ENCODE results near the gene LRCH4.
A peak's percentile ranks its signal among the peaks of the same experiment; 100 is the strongest.

Gene LRCH4

DNA sequence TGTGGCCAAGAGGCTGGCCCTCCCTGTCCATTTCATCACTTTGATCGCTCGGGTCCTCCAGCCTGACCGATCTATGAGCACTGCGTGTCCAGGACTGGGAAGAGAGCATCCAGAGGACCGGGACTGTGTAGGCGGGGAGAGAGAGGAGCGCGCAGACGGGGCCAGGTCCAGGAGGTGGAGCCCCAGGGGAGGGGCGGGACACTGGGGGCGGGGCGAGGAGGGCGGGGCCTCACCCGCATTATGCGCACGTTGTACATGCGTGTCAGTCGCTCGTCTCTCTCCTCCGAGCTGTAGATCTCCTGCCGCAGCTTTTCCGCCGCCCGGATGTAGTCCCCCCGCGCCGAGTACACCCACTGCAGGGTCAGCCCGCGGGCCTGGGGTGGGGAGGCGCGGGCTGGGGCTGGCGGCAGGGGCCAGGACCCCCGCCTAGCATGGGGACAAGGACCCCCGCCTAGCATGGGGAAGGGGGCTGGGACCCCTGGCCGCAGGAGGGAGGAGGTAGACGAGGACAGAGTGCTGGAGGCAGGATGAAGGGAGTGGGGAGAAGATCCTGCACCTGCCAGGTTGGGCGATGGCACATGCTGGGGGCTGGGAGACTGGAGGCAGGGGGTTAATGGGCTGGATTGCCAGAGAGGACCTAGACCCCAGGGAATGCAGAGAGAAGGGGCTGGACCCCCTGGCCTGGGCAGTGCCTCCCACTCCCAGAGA lies 40.8 kb upstream of the LRCH4 start:
- H3K79me1 ChIP-seq (ENCODE audit: low read length) = no peaks in the 10 kb centered on the region
- H3K27me3 ChIP-seq (ENCODE audit: insufficient read depth, low read length, poor library complexity) = no peaks in the 10 kb centered on the region
- no peak overlapping the region for H2AK5ac ChIP-seq (ENCODE audit: low read length)
- WGBS (ENCODE audit: extremely low coverage, insufficient coverage, low lambda C conversion rate) = no CpG with 5 or more reads among the region's 37 CpGs
- H4K8ac ChIP-seq (ENCODE audit: low read depth, low read length) = no peak overlapping the region
- no peak overlapping the region for H4K5ac ChIP-seq (ENCODE audit: low read length)
- peak; percentile 81 for DNase-seq
- peak overlapping the region; percentile 57 for H3K56ac ChIP-seq (ENCODE audit: low read length)
- H3K4me3 ChIP-seq (ENCODE audit: low read length) = no peak overlapping the region
- no peaks in the 10 kb centered on the region for H3K36me3 ChIP-seq (ENCODE audit: control insufficient read depth, insufficient read depth, low read length)
- no peaks in the 10 kb centered on the region for H3K79me2 ChIP-seq (ENCODE audit: control insufficient read depth, insufficient read depth, low read length)
- no peak overlapping the region for H2BK120ac ChIP-seq (ENCODE audit: low read depth, low read length)
- H3K18ac ChIP-seq (ENCODE audit: low read length) = no peak overlapping the region
- no peak overlapping the region for H2BK5ac ChIP-seq (ENCODE audit: low read length)
- H3K9ac ChIP-seq (ENCODE audit: low read length) = peak overlapping the region; percentile 41
- no peak overlapping the region for H3K23ac ChIP-seq (ENCODE audit: low read length)
- H3K4ac ChIP-seq (ENCODE audit: low read depth, low read length) = no peak overlapping the region
- H3K4me2 ChIP-seq (ENCODE audit: low read length) = peak overlapping the region; percentile 44
- no peaks in the 10 kb centered on the region for H3K4me1 ChIP-seq (ENCODE audit: control insufficient read depth, low read depth, low read length)
- no peak overlapping the region for H3K27ac ChIP-seq (ENCODE audit: low read depth, low read length)
- no peak overlapping the region for H2BK15ac ChIP-seq (replicated peaks; ENCODE audit: low read depth)

DNA sequence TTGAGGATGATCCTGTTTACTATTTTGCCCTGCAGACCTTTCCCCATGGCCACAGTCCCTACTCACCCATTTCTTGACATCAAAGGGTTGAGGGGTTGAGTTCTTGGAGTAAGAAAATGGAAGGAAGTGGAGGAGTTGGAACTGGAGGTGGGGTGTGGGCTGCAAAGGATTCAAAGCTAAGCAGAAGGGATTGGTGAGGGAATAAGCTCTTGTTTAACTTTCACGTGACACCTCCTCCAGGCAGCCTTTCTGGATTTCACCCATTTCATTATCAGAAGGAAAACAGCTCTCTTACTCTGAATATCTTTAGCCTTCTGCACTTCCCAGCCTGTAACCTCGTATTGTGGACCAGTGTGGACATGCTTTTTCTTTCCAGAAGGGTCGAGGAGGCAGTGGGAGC lies 40.1 kb upstream of the LRCH4 start:
- H3K23ac ChIP-seq (ENCODE audit: low read length) = no peak overlapping the region
- DNase-seq = no peak
- H2BK120ac ChIP-seq (ENCODE audit: low read depth, low read length) = no peak overlapping the region
- H3K4me3 ChIP-seq (ENCODE audit: low read length) = no peak overlapping the region
- H3K79me2 ChIP-seq (ENCODE audit: control insufficient read depth, insufficient read depth, low read length) = no peaks in the 10 kb centered on the region
- H3K4me2 ChIP-seq (ENCODE audit: low read length) = no peak overlapping the region
- no peak overlapping the region for H4K5ac ChIP-seq (ENCODE audit: low read length)
- no peak overlapping the region for H2BK5ac ChIP-seq (ENCODE audit: low read length)
- H2AK5ac ChIP-seq (ENCODE audit: low read length) = no peak overlapping the region
- H3K27me3 ChIP-seq (ENCODE audit: insufficient read depth, low read length, poor library complexity) = no peaks in the 10 kb centered on the region
- H3K4ac ChIP-seq (ENCODE audit: low read depth, low read length) = no peak overlapping the region
- no peaks in the 10 kb centered on the region for H3K4me1 ChIP-seq (ENCODE audit: control insufficient read depth, low read depth, low read length)
- no peak overlapping the region for H3K27ac ChIP-seq (ENCODE audit: low read depth, low read length)
- no peak overlapping the region for H4K8ac ChIP-seq (ENCODE audit: low read depth, low read length)
- no peak overlapping the region for H2BK15ac ChIP-seq (replicated peaks; ENCODE audit: low read depth)
- no peak overlapping the region for H3K9ac ChIP-seq (ENCODE audit: low read length)
- WGBS (ENCODE audit: extremely low coverage, insufficient coverage, low lambda C conversion rate) = no CpG with 5 or more reads among the region's 3 CpGs
- H3K18ac ChIP-seq (ENCODE audit: low read length) = no peak overlapping the region
- H3K36me3 ChIP-seq (ENCODE audit: control insufficient read depth, insufficient read depth, low read length) = no peaks in the 10 kb centered on the region
- H3K79me1 ChIP-seq (ENCODE audit: low read length) = no peaks in the 10 kb centered on the region
- H3K56ac ChIP-seq (ENCODE audit: low read length) = no peak overlapping the region

DNA sequence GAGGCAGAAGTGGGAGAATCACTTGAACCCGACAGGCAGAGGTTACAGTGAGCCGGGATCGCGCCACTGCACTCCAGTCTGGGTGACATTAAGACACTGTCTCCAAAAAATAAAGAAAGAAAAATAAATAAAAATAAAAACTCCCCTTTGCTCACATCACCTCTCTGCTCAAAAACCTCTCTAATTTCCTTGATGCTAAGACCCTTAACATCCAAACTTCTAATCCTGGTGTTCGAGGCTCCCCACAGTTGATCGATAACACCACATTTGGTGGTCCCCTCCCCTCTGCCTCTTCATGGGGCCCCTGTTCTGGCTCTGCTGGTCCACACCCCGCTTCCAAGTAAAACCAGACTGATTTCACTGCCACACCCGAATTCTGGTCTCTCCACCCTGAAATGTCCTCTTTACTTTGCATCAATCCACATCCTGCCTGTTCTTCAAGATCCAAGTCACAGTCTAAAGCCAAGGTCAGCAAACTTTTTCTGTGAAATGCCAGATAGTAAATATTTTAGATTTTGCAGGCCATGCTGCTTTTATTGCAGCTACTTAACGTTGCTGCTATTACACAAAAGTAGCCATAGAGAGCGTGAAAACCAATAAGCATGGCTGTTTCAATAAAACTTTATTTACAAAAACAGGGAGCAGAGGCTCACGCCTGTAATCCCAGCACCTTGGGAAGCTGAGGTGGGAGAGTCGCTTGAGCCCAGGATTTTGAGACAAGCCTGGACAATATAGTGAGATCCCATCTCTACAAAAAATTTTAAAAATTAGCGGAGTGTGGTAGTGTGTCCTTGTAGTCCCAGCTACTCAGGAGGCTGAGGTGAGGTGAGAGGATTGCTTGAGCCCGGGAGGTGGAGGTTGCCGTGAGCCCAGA lies 38.3 kb upstream of the LRCH4 start:
- H3K4me3 ChIP-seq (ENCODE audit: low read length) = no peak overlapping the region
- no peaks in the 10 kb centered on the region for H3K4me1 ChIP-seq (ENCODE audit: control insufficient read depth, low read depth, low read length)
- H2BK120ac ChIP-seq (ENCODE audit: low read depth, low read length) = no peak overlapping the region
- H3K9ac ChIP-seq (ENCODE audit: low read length) = no peak overlapping the region
- H3K36me3 ChIP-seq (ENCODE audit: control insufficient read depth, insufficient read depth, low read length) = no peaks in the 10 kb centered on the region
- no CpG with 5 or more reads among the region's 15 CpGs for WGBS (ENCODE audit: extremely low coverage, insufficient coverage, low lambda C conversion rate)
- no peak overlapping the region for H2BK15ac ChIP-seq (replicated peaks; ENCODE audit: low read depth)
- H3K4me2 ChIP-seq (ENCODE audit: low read length) = no peak overlapping the region
- no peak overlapping the region for H2BK5ac ChIP-seq (ENCODE audit: low read length)
- no peak overlapping the region for H4K5ac ChIP-seq (ENCODE audit: low read length)
- no peak overlapping the region for H4K8ac ChIP-seq (ENCODE audit: low read depth, low read length)
- no peak overlapping the region for H3K23ac ChIP-seq (ENCODE audit: low read length)
- no peak overlapping the region for H3K56ac ChIP-seq (ENCODE audit: low read length)
- no peak overlapping the region for H2AK5ac ChIP-seq (ENCODE audit: low read length)
- no peak overlapping the region for H3K27ac ChIP-seq (ENCODE audit: low read depth, low read length)
- no peak overlapping the region for H3K18ac ChIP-seq (ENCODE audit: low read length)
- no peak overlapping the region for H3K4ac ChIP-seq (ENCODE audit: low read depth, low read length)
- no peak for DNase-seq
- no peaks in the 10 kb centered on the region for H3K79me1 ChIP-seq (ENCODE audit: low read length)
- H3K27me3 ChIP-seq (ENCODE audit: insufficient read depth, low read length, poor library complexity) = no peaks in the 10 kb centered on the region
- no peaks in the 10 kb centered on the region for H3K79me2 ChIP-seq (ENCODE audit: control insufficient read depth, insufficient read depth, low read length)

DNA sequence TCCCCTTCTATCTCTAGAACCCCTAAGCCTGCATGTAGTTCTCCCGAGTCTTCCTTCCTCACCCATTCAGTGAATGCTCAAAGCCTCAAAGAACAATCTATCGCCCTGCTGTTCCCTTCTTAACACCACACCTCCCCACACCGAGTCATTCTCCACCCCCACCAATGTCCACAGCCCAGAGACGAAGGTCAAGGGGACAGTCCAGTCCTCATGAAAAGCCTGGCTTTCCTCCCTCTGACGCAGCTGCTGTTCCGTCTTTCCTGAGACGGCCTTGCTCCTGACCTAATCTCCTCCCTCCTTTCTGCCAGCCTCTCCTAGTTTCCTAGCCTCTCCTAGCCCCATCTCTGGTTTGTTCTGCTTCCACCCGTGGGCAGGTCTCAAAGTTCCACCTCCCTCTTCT lies 35.6 kb upstream of the LRCH4 start:
- no peak overlapping the region for H3K27ac ChIP-seq (ENCODE audit: low read depth, low read length)
- no peak overlapping the region for H2BK5ac ChIP-seq (ENCODE audit: low read length)
- no peak overlapping the region for H3K23ac ChIP-seq (ENCODE audit: low read length)
- no peak overlapping the region for H3K9ac ChIP-seq (ENCODE audit: low read length)
- no peak overlapping the region for H2BK120ac ChIP-seq (ENCODE audit: low read depth, low read length)
- H2BK15ac ChIP-seq (replicated peaks; ENCODE audit: low read depth) = no peak overlapping the region
- no peaks in the 10 kb centered on the region for H3K79me2 ChIP-seq (ENCODE audit: control insufficient read depth, insufficient read depth, low read length)
- H3K36me3 ChIP-seq (ENCODE audit: control insufficient read depth, insufficient read depth, low read length) = no peaks in the 10 kb centered on the region
- no peaks in the 10 kb centered on the region for H3K27me3 ChIP-seq (ENCODE audit: insufficient read depth, low read length, poor library complexity)
- H2AK5ac ChIP-seq (ENCODE audit: low read length) = no peak overlapping the region
- H3K4me1 ChIP-seq (ENCODE audit: control insufficient read depth, low read depth, low read length) = no peaks in the 10 kb centered on the region
- no peak overlapping the region for H4K5ac ChIP-seq (ENCODE audit: low read length)
- no CpG with 5 or more reads among the region's 8 CpGs for WGBS (ENCODE audit: extremely low coverage, insufficient coverage, low lambda C conversion rate)
- no peak overlapping the region for H3K18ac ChIP-seq (ENCODE audit: low read length)
- no peak overlapping the region for H3K4me2 ChIP-seq (ENCODE audit: low read length)
- H3K4ac ChIP-seq (ENCODE audit: low read depth, low read length) = no peak overlapping the region
- no peaks in the 10 kb centered on the region for H3K79me1 ChIP-seq (ENCODE audit: low read length)
- no peak overlapping the region for H3K56ac ChIP-seq (ENCODE audit: low read length)
- no peak for DNase-seq
- H4K8ac ChIP-seq (ENCODE audit: low read depth, low read length) = no peak overlapping the region
- no peak overlapping the region for H3K4me3 ChIP-seq (ENCODE audit: low read length)

DNA sequence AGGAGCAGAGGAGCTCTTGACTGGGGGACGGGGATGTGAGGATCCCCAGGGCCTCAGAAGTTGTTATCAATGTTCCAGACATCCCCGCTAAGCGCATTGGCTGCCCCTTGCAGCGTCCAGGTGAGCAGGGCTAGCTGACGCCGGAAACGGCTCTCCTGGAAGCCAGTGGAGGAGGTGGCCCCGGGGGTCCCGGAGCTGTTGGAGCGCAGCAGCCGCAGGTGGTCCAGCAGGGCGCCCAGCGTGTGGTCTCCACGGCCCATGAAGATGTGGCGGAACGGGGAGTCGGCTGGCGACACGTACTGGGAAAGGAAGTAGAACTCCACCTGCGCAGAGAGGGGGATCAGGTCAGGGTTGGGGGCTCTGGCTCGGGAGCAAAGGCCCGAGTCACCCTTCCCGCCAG lies 34.9 kb upstream of the LRCH4 start:
- Histone ChIP-seq H2BK5ac (ENCODE audit: low read length) (no peak overlapping the region), H3K79me2 (ENCODE audit: control insufficient read depth, insufficient read depth, low read length) (no peaks in the 10 kb centered on the region), H3K4me2 (ENCODE audit: low read length) (no peak overlapping the region), H3K4ac (ENCODE audit: low read depth, low read length) (no peak overlapping the region), H2AK5ac (ENCODE audit: low read length) (no peak overlapping the region), H4K8ac (ENCODE audit: low read depth, low read length) (no peak overlapping the region), H3K27me3 (ENCODE audit: insufficient read depth, low read length, poor library complexity) (no peaks in the 10 kb centered on the region), H3K4me1 (ENCODE audit: control insufficient read depth, low read depth, low read length) (no peaks in the 10 kb centered on the region), H2BK15ac (replicated peaks; ENCODE audit: low read depth) (no peak overlapping the region), H3K27ac (ENCODE audit: low read depth, low read length) (no peak overlapping the region), H3K4me3 (ENCODE audit: low read length) (no peak overlapping the region), H4K5ac (ENCODE audit: low read length) (no peak overlapping the region), H3K23ac (ENCODE audit: low read length) (no peak overlapping the region), H3K9ac (ENCODE audit: low read length) (no peak overlapping the region), H3K18ac (ENCODE audit: low read length) (no peak overlapping the region), H2BK120ac (ENCODE audit: low read depth, low read length) (no peak overlapping the region), H3K36me3 (ENCODE audit: control insufficient read depth, insufficient read depth, low read length) (no peaks in the 10 kb centered on the region), H3K79me1 (ENCODE audit: low read length) (no peaks in the 10 kb centered on the region), H3K56ac (ENCODE audit: low read length) (no peak overlapping the region)
- no peak for DNase-seq
- no CpG with 5 or more reads among the region's 23 CpGs for WGBS (ENCODE audit: extremely low coverage, insufficient coverage, low lambda C conversion rate)

Data from mesendoderm (in vitro differentiated cells).